ENCODE results near the gene NAPEPLD. TPM values are rescaled to one million over a fixed set of nuclear protein-coding genes. Genes with fewer than 3 reads are reported as not detected.
"Not testable (repeated sequence)": the region's sequence is repeated elsewhere in the genome, so short reads cannot be mapped to it uniquely, and the experiment has no call there.

Gene NAPEPLD
- total and polyA plus RNA-seq, 2 experiments from 2014 or later, result 9.4 to 10.7 TPM

GRCh38 chr7:103078226-103078625 is 70.7 kb downstream of the NAPEPLD start:
- DNase-seq (ENCODE audit: low spot score); H3K27ac ChIP-seq (ENCODE audit: low read depth); H4K20me1 ChIP-seq (replicated peaks; ENCODE audit: insufficient read depth); H3K9me3 Mint-ChIP-seq; H3K4me2 ChIP-seq; ATAC-seq; H3K27ac Mint-ChIP-seq; H3K4me3 ChIP-seq; H2AFZ ChIP-seq; H3K27me3 ChIP-seq (ENCODE audit: insufficient read depth); H3K36me3 ChIP-seq (ENCODE audit: insufficient read depth); H3K4me3 Mint-ChIP-seq; H3F3A ChIP-seq (replicated peaks; ENCODE audit: low read depth); H3K9me2 ChIP-seq (ENCODE audit: insufficient read depth); H3K36me3 Mint-ChIP-seq (ENCODE audit: low read depth); H3K27me3 Mint-ChIP-seq (ENCODE audit: insufficient read depth, low read depth, poor library complexity): not testable (repeated sequence)
- Histone ChIP-seq H3K79me2 (replicated peaks; ENCODE audit: insufficient read depth) (peaks cover 76% of the 10 kb centered on the region), H3K4me1 (ENCODE audit: insufficient read depth) (peaks cover 20% of the 10 kb centered on the region)
- H3K4me1 Mint-ChIP-seq, result peaks cover 29% of the 10 kb centered on the region

GRCh38 chr7:103077318-103077717 is 71.6 kb downstream of the NAPEPLD start:
- DNase-seq (ENCODE audit: low spot score) (no peak), ATAC-seq (no peak)
- no peak overlapping the region for H3K4me3 ChIP-seq
- no peaks in the 10 kb centered on the region for H3K36me3 ChIP-seq (ENCODE audit: insufficient read depth)
- Mint-ChIP-seq H3K9me3 (no peaks in the 10 kb centered on the region), H3K4me1 (peaks cover 23% of the 10 kb centered on the region), H3K27me3 (ENCODE audit: insufficient read depth, low read depth, poor library complexity) (peaks cover 9% of the 10 kb centered on the region), H3K36me3 (ENCODE audit: low read depth) (peaks cover 5% of the 10 kb centered on the region; the same call in 2 of the 3 replicates), H3K4me3 (no peak overlapping the region), H3K27ac (no peak overlapping the region)
- peaks cover 14% of the 10 kb centered on the region for H3K4me1 ChIP-seq (ENCODE audit: insufficient read depth)
- H2AFZ ChIP-seq, result no peak overlapping the region
- TF ChIP-seq ZNF331 (CRISPR knock-in tag; IDR thresholded peaks at IDR 0.05; ENCODE audit: low read depth) (no peak), STAT1 (IDR thresholded peaks at IDR 0.05; ENCODE audit: unreplicated experiment) (no peak), ZNF462 (CRISPR knock-in tag; IDR thresholded peaks at IDR 0.05) (no peak), EZH2 (IDR thresholded peaks at IDR 0.05; ENCODE audit: low read depth, unreplicated experiment) (no peak), JUNB (IDR thresholded peaks at IDR 0.05; ENCODE audit: unreplicated experiment) (no peak), CREB1 (CRISPR knock-in tag; IDR thresholded peaks at IDR 0.05; ENCODE audit: low read depth) (no peak)
- H3K4me2 ChIP-seq, result no peak overlapping the region
- H4K20me1 ChIP-seq (replicated peaks; ENCODE audit: insufficient read depth), result no peaks in the 10 kb centered on the region
- H3F3A ChIP-seq (replicated peaks; ENCODE audit: low read depth), result 0 out of 2 replicates have a peak, but pooled peaks cover 4% of the 10 kb centered on the region
- H3K27me3 ChIP-seq (ENCODE audit: insufficient read depth), result no peaks in the 10 kb centered on the region
- H3K9me2 ChIP-seq (ENCODE audit: insufficient read depth), result no peaks in the 10 kb centered on the region
- no peak overlapping the region for H3K27ac ChIP-seq (ENCODE audit: low read depth)
- H3K79me2 ChIP-seq (replicated peaks; ENCODE audit: insufficient read depth), result peaks cover 68% of the 10 kb centered on the region

All from GM23338 (cell line).